ENCODE measurements around the gene HOXA9.

The HOXA9 gene

DNA sequence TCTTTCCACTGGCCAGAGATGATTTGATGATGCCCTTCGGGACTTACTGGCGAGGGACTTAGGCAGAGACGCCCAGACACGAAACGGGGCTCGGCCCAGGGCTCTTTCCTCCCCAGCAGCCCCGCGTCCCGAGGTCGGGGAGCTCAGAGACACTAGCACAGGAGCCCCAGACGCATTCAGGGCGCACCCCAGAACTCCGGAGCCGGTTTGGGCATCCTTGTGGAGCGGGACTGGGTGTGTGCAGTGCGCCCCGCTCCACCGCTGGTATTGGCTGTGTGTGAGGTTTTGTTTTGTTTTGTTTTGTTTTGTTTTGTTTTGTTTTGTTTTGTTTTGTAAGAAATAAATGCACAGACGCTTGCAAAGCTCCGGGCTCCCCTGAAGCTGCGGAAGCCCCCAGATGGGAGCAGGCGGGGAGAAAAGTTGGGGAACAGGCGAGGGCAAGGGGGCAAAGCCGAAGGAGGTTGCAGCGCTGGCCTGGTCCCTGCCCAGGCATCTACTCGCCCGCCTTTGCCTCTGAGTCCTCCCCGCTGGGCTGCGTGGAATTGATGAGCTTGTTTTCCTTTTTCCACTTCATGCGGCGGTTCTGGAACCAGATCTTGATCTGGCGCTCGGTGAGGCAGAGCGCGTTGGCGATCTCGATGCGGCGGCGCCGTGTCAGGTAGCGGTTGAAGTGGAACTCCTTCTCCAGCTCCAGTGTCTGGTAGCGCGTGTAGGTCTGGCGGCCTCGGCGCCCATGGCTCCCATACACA, 20.0 kb downstream of the HOXA9 start:
- peak overlapping the region; percentile 31 for H4K8ac ChIP-seq (ENCODE audit: low read depth, low read length)
- no peak overlapping the region for H4K91ac ChIP-seq (ENCODE audit: low read depth, low read length, poor library complexity)
- H2BK5ac ChIP-seq (ENCODE audit: low read length): no peak overlapping the region
- H2BK12ac ChIP-seq (ENCODE audit: low read length): no peak overlapping the region
- peaks cover 3 to 23% of the 10 kb centered on the region in 2 donors for H3K9me3 ChIP-seq (replicated peaks in 1 of 2; ENCODE audit: control insufficient read depth in 2 of 2, insufficient read depth in 1 of 2, low read depth in 1 of 2, low read length in 2 of 2)
- H3K4me2 ChIP-seq (ENCODE audit: insufficient read depth, low read length, poor library complexity, severe bottlenecking): no peak overlapping the region
- no peaks in the 10 kb centered on the region for H3K4me1 ChIP-seq (ENCODE audit: control insufficient read depth in 2 of 2, insufficient read depth in 1 of 2, low read depth in 1 of 2, low read length in 2 of 2)
- no peak overlapping the region for H3K4me3 ChIP-seq (ENCODE audit: low read length in 2 of 2)
- no peak overlapping the region for H2BK120ac ChIP-seq (ENCODE audit: low read depth, low read length)
- H2AK5ac ChIP-seq (ENCODE audit: low read depth, low read length): no peak overlapping the region
- no peaks in the 10 kb centered on the region for H3K36me3 ChIP-seq (replicated peaks in 1 of 2; ENCODE audit: control insufficient read depth in 2 of 2, insufficient read depth in 2 of 2, low read length in 2 of 2)
- peak overlapping the region; percentile 17 for H3K23ac ChIP-seq (ENCODE audit: low read depth, low read length, poor library complexity)
- H3K9ac ChIP-seq (ENCODE audit: low read depth, low read length, poor library complexity): no peak overlapping the region
- peak overlapping the region; percentile 8 for H3K18ac ChIP-seq (ENCODE audit: low read length)
- no peak overlapping the region for H3K14ac ChIP-seq (ENCODE audit: low read length)
- H2BK15ac ChIP-seq (ENCODE audit: low read length): no peak overlapping the region
- no peak overlapping the region for H3K4ac ChIP-seq (ENCODE audit: low read length)
- no peaks in the 10 kb centered on the region for H3K79me1 ChIP-seq (ENCODE audit: low read depth, low read length)
- no peak overlapping the region for H3K27ac ChIP-seq (replicated peaks; ENCODE audit: low read length)
- DNase-seq (ENCODE audit: low spot score): no peak
- H2AFZ ChIP-seq (ENCODE audit: low read length): peak overlapping the region; percentile 29
- peaks cover 64 to 99% (median 99%) of the 10 kb centered on the region in 3 experiments for H3K27me3 ChIP-seq (ENCODE audit: control insufficient read depth in 3 of 3, insufficient read depth in 3 of 3, low read depth in 1 of 3, low read length in 3 of 3)
- WGBS, 2 donors (ENCODE audit: extremely low coverage in 2 of 2, insufficient read length in 2 of 2, insufficient replicate concordance in 1 of 2): no CpG with 5 or more reads among the region's 47 CpGs

GRCh38 chr7:27144781-27145164, 20.6 kb downstream of the HOXA9 start:
- no peak overlapping the region for H2BK120ac ChIP-seq (ENCODE audit: low read depth, low read length)
- H2AK5ac ChIP-seq (ENCODE audit: low read depth, low read length): no peak overlapping the region

GRCh38 chr7:27143950-27144780, 21.2 kb downstream of the HOXA9 start:
- no peak for DNase-seq (ENCODE audit: low spot score)
- Histone ChIP-seq H3K36me3 (replicated peaks in 1 of 2; ENCODE audit: control insufficient read depth in 2 of 2, insufficient read depth in 2 of 2, low read length in 2 of 2) (no peaks in the 10 kb centered on the region), H3K14ac (ENCODE audit: low read length) (no peak overlapping the region), H4K8ac (ENCODE audit: low read depth, low read length) (no peak overlapping the region), H3K23ac (ENCODE audit: low read depth, low read length, poor library complexity) (no peak overlapping the region), H2AK5ac (ENCODE audit: low read depth, low read length) (no peak overlapping the region), H3K4ac (ENCODE audit: low read length) (no peak overlapping the region), H3K4me2 (ENCODE audit: insufficient read depth, low read length, poor library complexity, severe bottlenecking) (no peak overlapping the region), H3K4me3 (ENCODE audit: low read length in 2 of 2) (no peak overlapping the region), H3K4me1 (ENCODE audit: control insufficient read depth in 2 of 2, insufficient read depth in 1 of 2, low read depth in 1 of 2, low read length in 2 of 2) (no peaks in the 10 kb centered on the region), H4K91ac (ENCODE audit: low read depth, low read length, poor library complexity) (no peak overlapping the region), H2BK12ac (ENCODE audit: low read length) (no peak overlapping the region), H3K18ac (ENCODE audit: low read length) (no peak overlapping the region), H2BK120ac (ENCODE audit: low read depth, low read length) (no peak overlapping the region), H2BK5ac (ENCODE audit: low read length) (no peak overlapping the region), H3K9me3 (replicated peaks in 1 of 2; ENCODE audit: control insufficient read depth in 2 of 2, insufficient read depth in 1 of 2, low read depth in 1 of 2, low read length in 2 of 2) (peaks cover 3 to 20% of the 10 kb centered on the region in 2 donors), H3K79me1 (ENCODE audit: low read depth, low read length) (no peaks in the 10 kb centered on the region), H3K27me3 (ENCODE audit: control insufficient read depth in 3 of 3, insufficient read depth in 3 of 3, low read depth in 1 of 3, low read length in 3 of 3) (peaks cover 69 to 100% (median 99%) of the 10 kb centered on the region in 3 experiments), H3K27ac (replicated peaks; ENCODE audit: low read length) (no peak overlapping the region), H3K9ac (ENCODE audit: low read depth, low read length, poor library complexity) (no peak overlapping the region), H2BK15ac (ENCODE audit: low read length) (no peak overlapping the region), H2AFZ (ENCODE audit: low read length) (peak overlapping the region; percentile 29)
- no CpG with 5 or more reads among the region's 40 CpGs for WGBS, 2 donors (ENCODE audit: extremely low coverage in 2 of 2, insufficient read length in 2 of 2, insufficient replicate concordance in 1 of 2)

More at GRCh38 chr7:27144781-27145164, 20.6 kb downstream of the HOXA9 start:
- Histone ChIP-seq H3K4ac (ENCODE audit: low read length) (no peak overlapping the region), H3K27ac (replicated peaks; ENCODE audit: low read length) (no peak overlapping the region), H3K79me1 (ENCODE audit: low read depth, low read length) (no peaks in the 10 kb centered on the region), H3K23ac (ENCODE audit: low read depth, low read length, poor library complexity) (no peak overlapping the region), H3K14ac (ENCODE audit: low read length) (no peak overlapping the region), H3K36me3 (replicated peaks in 1 of 2; ENCODE audit: control insufficient read depth in 2 of 2, insufficient read depth in 2 of 2, low read length in 2 of 2) (no peaks in the 10 kb centered on the region), H3K27me3 (ENCODE audit: control insufficient read depth in 3 of 3, insufficient read depth in 3 of 3, low read depth in 1 of 3, low read length in 3 of 3) (peaks cover 63 to 99% (median 99%) of the 10 kb centered on the region in 3 experiments), H3K4me1 (ENCODE audit: control insufficient read depth in 2 of 2, insufficient read depth in 1 of 2, low read depth in 1 of 2, low read length in 2 of 2) (no peaks in the 10 kb centered on the region), H4K91ac (ENCODE audit: low read depth, low read length, poor library complexity) (no peak overlapping the region), H2AFZ (ENCODE audit: low read length) (peak overlapping the region; percentile 29), H4K8ac (ENCODE audit: low read depth, low read length) (no peak overlapping the region), H3K9ac (ENCODE audit: low read depth, low read length, poor library complexity) (no peak overlapping the region), H3K9me3 (replicated peaks in 1 of 2; ENCODE audit: control insufficient read depth in 2 of 2, insufficient read depth in 1 of 2, low read depth in 1 of 2, low read length in 2 of 2) (peaks cover 3 to 20% of the 10 kb centered on the region in 2 donors), H2BK12ac (ENCODE audit: low read length) (no peak overlapping the region), H2BK5ac (ENCODE audit: low read length) (no peak overlapping the region), H3K4me3 (ENCODE audit: low read length in 2 of 2) (no peak overlapping the region), H3K18ac (ENCODE audit: low read length) (no peak overlapping the region), H3K4me2 (ENCODE audit: insufficient read depth, low read length, poor library complexity, severe bottlenecking) (no peak overlapping the region), H2BK15ac (ENCODE audit: low read length) (no peak overlapping the region)
- WGBS, 2 donors (ENCODE audit: extremely low coverage in 2 of 2, insufficient read length in 2 of 2, insufficient replicate concordance in 1 of 2): no CpG with 5 or more reads among the region's 31 CpGs
- DNase-seq (ENCODE audit: low spot score): no peak
